Smooth muscle cell (in vitro differentiated cells): ENCODE data around the gene PGLYRP3. TPM values are rescaled to one million over a fixed set of nuclear protein-coding genes. Genes with fewer than 3 reads are reported as not detected.
"Not testable (repeated sequence)": the region's sequence is repeated elsewhere in the genome, so short reads cannot be mapped to it uniquely, and the experiment has no call there.

Source experiments
- DNase-seq: peaks from one replicate; lab custom pipeline; 2025; ENCODE audit not compliant: unreplicated experiment; lab: John Stamatoyannopoulos, UW
- H2AFZ ChIP-seq: fragments of 200-600 bp; sonication (generic); 2 replicates; pipeline ENCODE4 v1.6.0; 2016; ENCODE audit warnings: antibody characterized with exemption, low read depth, mild to moderate bottlenecking
- H3F3A ChIP-seq: fragments of 200-600 bp; sonication (generic); 2 replicates; pipeline ENCODE4 v1.6.0; 2017; ENCODE audit warnings: antibody characterized with exemption, low read depth
- H3K27ac ChIP-seq: fragments of 200-600 bp; sonication (generic); 2 replicates; pipeline ENCODE4 v1.5.1; 2016; ENCODE audit warnings: low read depth, mild to moderate bottlenecking
- H3K27me3 ChIP-seq: fragments of 200-600 bp; sonication (generic); 2 replicates; pipeline ENCODE4 v1.6.1; 2016; ENCODE audit warnings: low read depth, mild to moderate bottlenecking
- H3K36me3 ChIP-seq: fragments of 200-600 bp; sonication (generic); 2 replicates; pipeline ENCODE4 v1.5.1; 2016; ENCODE audit warnings: low read depth
- H3K4me1 ChIP-seq: fragments of 200-600 bp; sonication (generic); 2 replicates; pipeline ENCODE4 v1.5.1; 2016; ENCODE audit warnings: low read depth
- H3K4me2 ChIP-seq: fragments of 200-600 bp; sonication (generic); 2 replicates; pipeline ENCODE4 v1.6.0; 2016; ENCODE audit warnings: mild to moderate bottlenecking
- H3K4me3 ChIP-seq: fragments of 200-600 bp; sonication (generic); 2 replicates; pipeline ENCODE4 v1.5.1; 2016; ENCODE audit warnings: mild to moderate bottlenecking
- H3K79me2 ChIP-seq: fragments of 200-600 bp; sonication (generic); 2 replicates; pipeline ENCODE4 v1.6.0; 2016; ENCODE audit warnings: low read depth, mild to moderate bottlenecking
- H3K9ac ChIP-seq: fragments of 200-600 bp; sonication (generic); 2 replicates; pipeline ENCODE4 v1.6.0; 2016; ENCODE audit warnings: low read depth
- H3K9me3 ChIP-seq: fragments of 200-600 bp; sonication (generic); replicated peaks from 2 replicates; pipeline ENCODE4 v1.5.1; 2016; ENCODE audit warnings: low read depth
- H4K20me1 ChIP-seq: fragments of 200-600 bp; sonication (generic); 2 replicates; pipeline ENCODE4 v1.6.0; 2016; ENCODE audit warnings: low read depth
- CTCF ChIP-seq: fragments of 200-600 bp; sonication (generic); IDR thresholded peaks from 2 replicates; pipeline ENCODE4 v1.5.1; 2017; ENCODE audit warnings: borderline replicate concordance, mild to moderate bottlenecking, antibody characterized with exemption; ENCODE audit not compliant: insufficient read depth, poor library complexity, severe bottlenecking
- WGBS: methylation state at CpG from one replicate; pipeline ENCODE4 v1.1.7; 2016; ENCODE audit warnings: low lambda C conversion rate; 5-methylcytosine and 5-hydroxymethylcytosine counted together
- polyA plus RNA-seq: library from polyadenylated mRNA; unstranded; fragments of >200 nt; fragmentation: Nextera tagmentation; extraction: Ambion mirVana; gene quantifications from 2 replicates; pipeline ENCODE4 v1.2.1, GENCODE V29; 2016
- total RNA-seq: library from RNA; depleted of rRNA; stranded (reverse); fragments of >200 nt; gene quantifications from 2 replicates; pipeline ENCODE4 v1.2.3, GENCODE V29; 2014

PGLYRP3 gene
- total and polyA plus RNA-seq, 2 experiments from 2014 or later, result 0.31 TPM; not detected in 1

DNA sequence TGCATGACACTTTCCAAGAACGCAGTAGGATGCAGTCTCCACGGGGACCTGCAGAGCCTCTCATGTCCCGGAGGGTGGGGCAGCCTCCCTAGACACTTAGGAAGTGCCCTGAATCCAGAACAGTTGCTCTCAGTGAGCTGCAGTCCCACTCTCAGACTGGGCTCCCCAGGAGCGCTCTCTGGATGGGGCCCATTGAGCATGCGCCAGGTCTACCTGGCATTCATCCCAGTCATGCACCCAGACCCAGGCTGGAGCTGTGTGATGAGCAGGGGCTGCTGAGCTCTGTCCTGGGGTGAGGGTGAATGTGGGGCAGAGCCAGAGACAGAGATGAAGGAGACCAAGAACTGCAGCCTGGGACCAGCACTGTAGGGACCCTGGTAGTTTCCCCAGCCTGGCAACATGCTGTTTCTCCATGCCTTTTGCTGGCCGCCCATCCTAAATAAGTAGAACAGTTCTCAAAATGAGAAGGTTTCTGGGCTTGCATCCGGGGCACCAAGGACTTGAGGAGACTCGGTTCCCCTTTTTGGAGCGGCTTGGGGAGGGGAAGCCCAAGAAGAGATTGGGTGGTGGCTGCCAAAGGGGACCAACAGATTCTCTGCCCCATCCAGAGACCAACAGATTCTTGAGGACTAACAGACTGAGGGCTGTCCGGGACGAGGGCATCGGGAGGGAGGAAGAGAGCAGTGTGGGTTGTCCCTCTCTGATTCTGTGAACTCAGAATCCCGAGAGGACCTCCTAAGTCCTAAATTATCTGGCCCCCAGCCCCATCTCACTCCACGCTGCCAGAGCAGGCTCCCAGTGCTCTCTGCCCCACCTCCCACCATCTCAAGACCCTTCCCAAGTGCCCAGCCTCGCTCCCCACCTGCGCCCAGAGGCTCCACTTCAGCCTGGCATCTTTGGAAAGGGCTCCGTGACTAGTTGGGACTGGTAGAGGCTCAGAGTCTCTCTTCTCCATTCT is 36.9 kb upstream of the PGLYRP3 start:
- 68% methylated on average over 17 of the region's 17 CpGs for WGBS
- H3K4me3 ChIP-seq, result no peak overlapping the region
- H4K20me1 ChIP-seq, result no peaks in the 10 kb centered on the region
- H3K4me2 ChIP-seq, result no peak overlapping the region
- no peak overlapping the region for H3K9ac ChIP-seq
- no peak overlapping the region for H2AFZ ChIP-seq
- H3K36me3 ChIP-seq, result no peaks in the 10 kb centered on the region
- no peaks in the 10 kb centered on the region for H3K79me2 ChIP-seq
- no peaks in the 10 kb centered on the region for H3K9me3 ChIP-seq
- no peaks in the 10 kb centered on the region for H3F3A ChIP-seq
- no peaks in the 10 kb centered on the region for H3K4me1 ChIP-seq
- peaks cover 14% of the 10 kb centered on the region for H3K27me3 ChIP-seq
- TF ChIP-seq CTCF, result no peak
- no peak overlapping the region for H3K27ac ChIP-seq
- DNase-seq, result no peak

DNA sequence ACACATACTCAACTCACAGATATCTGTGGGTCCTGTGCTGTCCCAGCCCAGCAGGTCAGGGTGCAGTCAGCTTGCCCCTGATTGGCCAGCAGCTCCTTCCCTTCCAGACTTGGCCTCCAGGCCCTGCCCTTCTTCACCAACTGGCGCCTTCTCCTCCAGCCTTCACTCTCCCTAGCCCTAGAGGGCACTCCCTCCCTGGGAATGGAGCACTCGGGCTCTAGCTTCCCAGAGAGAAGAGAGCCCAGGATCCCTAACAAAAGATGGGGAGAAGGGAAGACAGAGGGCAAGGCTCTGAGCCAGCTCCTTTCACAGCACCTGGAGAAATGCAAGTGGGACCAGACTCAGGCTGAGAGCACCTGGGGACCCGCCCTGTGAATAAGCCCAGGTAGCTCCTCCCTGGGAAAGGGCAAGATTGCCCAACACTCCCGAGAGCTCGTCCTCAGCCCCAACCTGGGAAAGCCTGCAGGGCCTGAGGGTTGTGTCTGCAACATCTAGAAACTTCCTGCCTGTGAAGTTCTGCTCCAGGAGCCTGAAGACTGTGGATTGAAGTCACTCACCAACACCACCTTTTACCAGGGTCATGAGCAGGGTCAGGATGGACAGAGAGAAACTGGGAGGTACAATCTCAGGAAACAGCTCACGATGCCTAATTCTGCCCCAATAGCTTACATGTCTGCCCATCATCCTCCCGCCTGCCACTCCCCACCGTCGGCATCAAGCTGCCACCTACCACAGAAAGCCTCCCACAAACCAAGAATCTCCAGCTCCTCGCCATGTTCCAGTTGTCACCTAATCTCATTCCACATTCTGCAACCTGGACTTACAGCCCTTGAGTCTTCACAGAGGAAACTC is 36.0 kb upstream of the PGLYRP3 start, which contains the start of gene PGLYRP4:
TSS of gene PGLYRP4 (minus strand) at position 331 of the 852 bp plus-strand sequence. CDS start 909 bp downstream, outside the sequence.
- Histone ChIP-seq H3K9ac (no peak within 1 kb of the TSS), H3K4me3 (no peak within 1 kb of the TSS), H3K79me2 (no peaks in the 10 kb centered on the region), H3K9me3 (no peaks in the 10 kb centered on the region), H3K4me2 (no peak within 1 kb of the TSS), H3K27ac (no peak within 1 kb of the TSS), H2AFZ (no peak within 1 kb of the TSS), H3F3A (no peaks in the 10 kb centered on the region), H3K4me1 (no peaks in the 10 kb centered on the region), H4K20me1 (no peaks in the 10 kb centered on the region), H3K36me3 (no peaks in the 10 kb centered on the region), H3K27me3 (peaks cover 14% of the 10 kb centered on the region)
- 56% methylated on average over 9 of the region's 10 CpGs for WGBS
- no peak for TF ChIP-seq CTCF
- DNase-seq, result no peak

GRCh38 chr1:153347856-153348255 is 35.1 kb upstream of the PGLYRP3 start:
- no peak overlapping the region for H3K4me2 ChIP-seq
- DNase-seq, result no peak
- H3K36me3 ChIP-seq, result no peaks in the 10 kb centered on the region
- H3K79me2 ChIP-seq, result no peaks in the 10 kb centered on the region
- H3K27ac ChIP-seq, result no peak overlapping the region
- H3F3A ChIP-seq, result no peaks in the 10 kb centered on the region
- no peak overlapping the region for H3K9ac ChIP-seq
- H3K4me1 ChIP-seq, result no peaks in the 10 kb centered on the region
- H2AFZ ChIP-seq, result no peak overlapping the region
- H3K4me3 ChIP-seq, result no peak overlapping the region
- TF ChIP-seq CTCF, result no peak
- WGBS, result 70% methylated on average over 7 of the region's 7 CpGs
- H3K27me3 ChIP-seq, result peaks cover 14% of the 10 kb centered on the region
- no peaks in the 10 kb centered on the region for H4K20me1 ChIP-seq
- no peaks in the 10 kb centered on the region for H3K9me3 ChIP-seq

DNA sequence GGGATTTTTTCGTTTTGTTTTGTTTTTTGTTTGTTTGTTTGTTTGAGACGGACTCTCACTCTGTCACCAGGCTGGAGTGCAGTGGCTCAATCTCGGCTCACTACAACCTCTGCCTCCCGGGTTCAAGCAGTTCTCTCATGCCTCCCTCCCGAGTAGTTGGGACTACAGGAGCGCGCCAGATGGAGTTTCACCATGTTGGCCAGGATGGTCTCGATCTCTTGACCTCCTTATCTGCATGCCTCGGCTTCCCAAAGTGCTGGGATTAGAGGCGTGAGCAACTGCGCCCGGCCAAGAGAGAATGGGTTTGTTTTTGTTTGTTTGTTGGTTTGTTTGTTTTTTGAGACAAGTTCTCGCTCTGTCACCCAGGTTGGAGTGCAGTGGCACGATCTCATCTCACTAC is 34.3 kb upstream of the PGLYRP3 start:
- not testable (repeated sequence) for H3K9ac ChIP-seq, DNase-seq, H3K36me3 ChIP-seq, H3K9me3 ChIP-seq, H3K4me2 ChIP-seq, H3K27ac ChIP-seq, H2AFZ ChIP-seq, H3K79me2 ChIP-seq, H4K20me1 ChIP-seq, H3K4me1 ChIP-seq, H3K4me3 ChIP-seq, H3F3A ChIP-seq
- WGBS, result 72% methylated on average over 14 of the region's 14 CpGs
- H3K27me3 ChIP-seq, result peaks cover 14% of the 10 kb centered on the region
